Uterus (tissue), 2 donors: ENCODE results near the gene SLC38A7.

Source experiments
- POLR2A ChIP-seq, 2 donors: fragments of 450-650 bp; IDR thresholded peaks; one replicate each; pipeline ENCODE4 v1.6.1; 2016; ENCODE audit warnings: antibody characterized with exemption in 2 of 2, mild to moderate bottlenecking in 1 of 2, moderate library complexity in 1 of 2
- TF ChIP-seq, protein P1 (sequence below), 4 experiments: fragments of 200-600 bp in 2 of 4; fragments of 450-650 bp in 2 of 4; sonication (generic) in 2 of 4; IDR thresholded peaks; one replicate each; pipeline ENCODE4 v1.5.1; 2016 to 2019; ENCODE audit warnings: antibody characterized with exemption in 4 of 4, mild to moderate bottlenecking in 2 of 4, moderate library complexity in 1 of 4

DNA sequence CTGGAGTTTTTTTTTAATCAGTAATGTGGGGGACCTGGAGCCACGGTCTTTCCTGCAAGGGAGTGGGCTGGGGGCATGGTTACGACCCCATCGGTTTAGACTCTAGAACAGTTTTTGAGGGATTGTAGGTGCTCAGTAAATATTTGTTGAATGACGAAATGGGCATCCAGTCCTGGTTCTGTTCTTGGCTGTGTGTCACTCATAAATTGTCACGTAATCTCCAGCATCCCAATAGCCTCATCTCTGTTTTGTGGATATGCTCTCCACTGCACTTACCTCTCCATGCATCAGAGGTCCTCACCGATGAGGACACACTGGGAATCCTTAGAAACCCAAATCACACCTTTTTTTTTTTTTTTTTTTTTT, 497 bp upstream of the SLC38A7 start:
- TF ChIP-seq POLR2A (IDR thresholded peaks at IDR 0.05), result no peak
- TF ChIP-seq, protein P1, sequence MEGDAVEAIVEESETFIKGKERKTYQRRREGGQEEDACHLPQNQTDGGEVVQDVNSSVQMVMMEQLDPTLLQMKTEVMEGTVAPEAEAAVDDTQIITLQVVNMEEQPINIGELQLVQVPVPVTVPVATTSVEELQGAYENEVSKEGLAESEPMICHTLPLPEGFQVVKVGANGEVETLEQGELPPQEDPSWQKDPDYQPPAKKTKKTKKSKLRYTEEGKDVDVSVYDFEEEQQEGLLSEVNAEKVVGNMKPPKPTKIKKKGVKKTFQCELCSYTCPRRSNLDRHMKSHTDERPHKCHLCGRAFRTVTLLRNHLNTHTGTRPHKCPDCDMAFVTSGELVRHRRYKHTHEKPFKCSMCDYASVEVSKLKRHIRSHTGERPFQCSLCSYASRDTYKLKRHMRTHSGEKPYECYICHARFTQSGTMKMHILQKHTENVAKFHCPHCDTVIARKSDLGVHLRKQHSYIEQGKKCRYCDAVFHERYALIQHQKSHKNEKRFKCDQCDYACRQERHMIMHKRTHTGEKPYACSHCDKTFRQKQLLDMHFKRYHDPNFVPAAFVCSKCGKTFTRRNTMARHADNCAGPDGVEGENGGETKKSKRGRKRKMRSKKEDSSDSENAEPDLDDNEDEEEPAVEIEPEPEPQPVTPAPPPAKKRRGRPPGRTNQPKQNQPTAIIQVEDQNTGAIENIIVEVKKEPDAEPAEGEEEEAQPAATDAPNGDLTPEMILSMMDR (IDR thresholded peaks at IDR 0.05), result no peak
